Panc1 (cell line): ENCODE measurements around the gene MRPL43. TPM values are rescaled to one million over a fixed set of nuclear protein-coding genes. Genes with fewer than 3 reads are reported as not detected.
"Not testable (repeated sequence)": the region's sequence is repeated elsewhere in the genome, so short reads cannot be mapped to it uniquely, and the experiment has no call there.

ENCODE experiments used
- ATAC-seq: fragments of 200-7000 bp; cut with Tn5 transposase; 2 replicates; pipeline ENCODE4 v1.9.1; 2020; ENCODE audit warnings: mild to moderate bottlenecking, moderate library complexity
- BruUV-seq: library from RNA; stranded (reverse); fragments of 400-500 nt; replicated peaks from 2 replicates; lab custom pipeline; 2021; lab: Mats Ljungman, UMichigan
- CTCF ChIA-PET: fragments of 300-600 bp; sonication (Branson Sonifier 250); formaldehyde crosslinking; loops from one replicate; lab custom pipeline; 2022; ENCODE audit warnings: antibody characterized with exemption; lab: Charles Lee
- POLR2A ChIA-PET: fragments of 300-600 bp; sonication (Branson Sonifier 250); formaldehyde crosslinking; loops from one replicate; lab custom pipeline; 2022; ENCODE audit warnings: antibody characterized with exemption; lab: Charles Lee
- DNase-seq: peaks from one replicate; pipeline ENCODE4 v3.0.0-alpha.2; 2010; ENCODE audit warnings: low read depth, low spot score
- H3K27ac ChIP-seq: 2 replicates; pipeline ENCODE4 v1.5.1; 2011; ENCODE audit warnings: mild to moderate bottlenecking, low read length, inconsistent platforms
- H3K27me3 ChIP-seq: fragments of 200-500 bp; sonication (Bioruptor generic); 2 replicates; pipeline ENCODE4 v1.6.0; 2014; ENCODE audit warnings: low read length, inconsistent platforms; ENCODE audit not compliant: control insufficient read depth, insufficient read depth
- H3K36me3 ChIP-seq: fragments of 200-500 bp; sonication (Bioruptor generic); 2 replicates; pipeline ENCODE4 v1.5.1; 2014; ENCODE audit warnings: inconsistent platforms, mild to moderate bottlenecking, low read length, moderate library complexity; ENCODE audit not compliant: control insufficient read depth, insufficient read depth
- H3K4me1 ChIP-seq: 2 replicates; pipeline ENCODE4 v1.5.1; 2011; ENCODE audit warnings: inconsistent platforms, mild to moderate bottlenecking, low read length, moderate library complexity; ENCODE audit not compliant: control insufficient read depth, insufficient read depth
- H3K4me3 ChIP-seq, 2 experiments: 2 replicates each; pipeline ENCODE4 v1.5.1; 2011 to 2012; ENCODE audit warnings: low read depth in 2 of 2, low read length in 2 of 2, mild to moderate bottlenecking in 2 of 2, inconsistent platforms in 1 of 2, moderate library complexity in 1 of 2
- H3K9me3 ChIP-seq: fragments of 200-500 bp; sonication (Bioruptor generic); 2 replicates; pipeline ENCODE4 v1.5.1; 2014; ENCODE audit warnings: low read depth, mild to moderate bottlenecking, inconsistent platforms, low read length, moderate library complexity; ENCODE audit not compliant: control insufficient read depth, insufficient read depth
- CTCF ChIP-seq: fragments of 450-650 bp; IDR thresholded peaks from 2 replicates; pipeline ENCODE4 v1.5.1; 2017; ENCODE audit warnings: mild to moderate bottlenecking
- POLR2AphosphoS5 ChIP-seq: IDR thresholded peaks from 2 replicates; pipeline ENCODE4 v1.6.1; 2012; ENCODE audit warnings: mild to moderate bottlenecking, low read depth, low read length, moderate library complexity
- REST ChIP-seq, 2 experiments: IDR thresholded peaks; 2 replicates each; pipeline ENCODE4 v1.6.1; 2011 to 2012; ENCODE audit warnings: low read depth in 2 of 2, control low read depth in 1 of 2, low read length in 1 of 2, mild to moderate bottlenecking in 1 of 2, moderate library complexity in 1 of 2; ENCODE audit not compliant: insufficient read depth in 1 of 2
- SIN3A ChIP-seq: IDR thresholded peaks from 2 replicates; pipeline ENCODE4 v1.6.1; 2012; ENCODE audit warnings: low read depth, mild to moderate bottlenecking, low read length, moderate library complexity, borderline replicate concordance; ENCODE audit not compliant: insufficient read depth
- TCF7L2 ChIP-seq: IDR thresholded peaks from 2 replicates; pipeline ENCODE4 v1.6.1; 2011; ENCODE audit warnings: mild to moderate bottlenecking, low read depth, low read length, inconsistent platforms
- in situ Hi-C: cut with HindIII; loops from 2 replicates; pipeline ENCODE4 v1.10.0; 2016; ENCODE audit warnings: low sequenced_read_pairs, low pct_unique_long_range_greater_than_20kb
- intact Hi-C: fragments of 100-400 bp; cut with micrococcal nuclease; formaldehyde crosslinking; loops from one replicate; pipeline ENCODE4 v1.10.0; 2022; ENCODE audit not compliant: unreplicated experiment
- total RNA-seq: library from RNA; stranded (reverse); gene quantifications from one replicate; pipeline ENCODE4 v1.2.1, GENCODE V29; 2021; ENCODE audit not compliant: unreplicated experiment

MRPL43 gene
- total RNA-seq, 1 experiment from 2014 or later, result 108 TPM

GRCh38 chr10:101035916-101036702 lies 48.8 kb upstream of the MRPL43 start:
- DNase-seq, result no peak
- H3K9me3 ChIP-seq, result no peaks in the 10 kb centered on the region
- H3K4me3 ChIP-seq, result no peak overlapping the region
- intact Hi-C loops, result no loop called here
- no peak overlapping the region for H3K27ac ChIP-seq
- no peaks in the 10 kb centered on the region for H3K27me3 ChIP-seq
- ATAC-seq, result no peak
- H3K4me1 ChIP-seq, result peaks cover 15% of the 10 kb centered on the region
- in situ Hi-C loops, result no loop called here
- TF ChIP-seq CTCF (no peak), SIN3A (no peak), REST (IDR thresholded peaks at IDR 0.05; ENCODE audit: insufficient read depth in 1 of 2, low read depth in 2 of 2, low read length in 1 of 2) (no peak), TCF7L2 (no peak), POLR2AphosphoS5 (no peak)
- POLR2A ChIA-PET, result no interaction called here
- no TSS peak for BruUV-seq
- H3K36me3 ChIP-seq, result no peaks in the 10 kb centered on the region; the same call in 1 of the 2 replicates
- CTCF ChIA-PET, result interaction anchor here (1.3 kb wide), 1 partner anchor 30 kb away, joined by 4 read pairs; no protein-coding TSS in a partner anchor

GRCh38 chr10:101035314-101035713 lies 48.0 kb upstream of the MRPL43 start:
- CTCF ChIA-PET, result interaction anchor here (1.2 to 1.3 kb wide), 2 partner anchors 21 to 31 kb away, joined by 3 to 4 read pairs; no protein-coding TSS in a partner anchor
- no peak overlapping the region for H3K4me3 ChIP-seq
- no peaks in the 10 kb centered on the region; the same call in 1 of the 2 replicates for H3K36me3 ChIP-seq
- TF ChIP-seq CTCF (no peak), TCF7L2 (no peak), SIN3A (no peak), REST (IDR thresholded peaks at IDR 0.05; ENCODE audit: insufficient read depth in 1 of 2, low read depth in 2 of 2, low read length in 1 of 2) (no peak), POLR2AphosphoS5 (no peak)
- DNase-seq, result no peak
- H3K4me1 ChIP-seq, result peaks cover 14% of the 10 kb centered on the region
- H3K9me3 ChIP-seq, result no peaks in the 10 kb centered on the region
- POLR2A ChIA-PET, result no interaction called here
- in situ Hi-C loops (no loop called here), intact Hi-C loops (no loop called here)
- BruUV-seq, result no TSS peak
- H3K27me3 ChIP-seq, result no peaks in the 10 kb centered on the region
- ATAC-seq, result no peak
- no peak overlapping the region for H3K27ac ChIP-seq

- CTCF ChIA-PET, result interaction anchor here (1.2 kb wide), 1 partner anchor 20 kb away, joined by 3 read pairs; no protein-coding TSS in a partner anchor
- not testable (repeated sequence) for H3K4me3 ChIP-seq
Measured at GRCh38 chr10:101034404-101034803, 47.1 kb upstream of the MRPL43 start.

More at GRCh38 chr10:101034404-101034803, 47.1 kb upstream of the MRPL43 start:
- DNase-seq, in situ Hi-C loops, POLR2A ChIA-PET, H3K36me3 ChIP-seq, H3K9me3 ChIP-seq, BruUV-seq, ATAC-seq, H3K27ac ChIP-seq, H3K27me3 ChIP-seq, intact Hi-C loops: not testable (repeated sequence)
- peaks cover 19% of the 10 kb centered on the region for H3K4me1 ChIP-seq
